HG03457 (cell line): ENCODE data around the gene CDK14.
A peak's percentile ranks its signal among the peaks of the same experiment; 100 is the strongest.

Source experiments
- ATAC-seq: cut with Tn5 transposase; IDR thresholded peaks from one replicate; pipeline ENCODE4 v1.9.1; 2021; ENCODE audit warnings: moderate number of reproducible peaks; ENCODE audit not compliant: unreplicated experiment

Gene CDK14

DNA sequence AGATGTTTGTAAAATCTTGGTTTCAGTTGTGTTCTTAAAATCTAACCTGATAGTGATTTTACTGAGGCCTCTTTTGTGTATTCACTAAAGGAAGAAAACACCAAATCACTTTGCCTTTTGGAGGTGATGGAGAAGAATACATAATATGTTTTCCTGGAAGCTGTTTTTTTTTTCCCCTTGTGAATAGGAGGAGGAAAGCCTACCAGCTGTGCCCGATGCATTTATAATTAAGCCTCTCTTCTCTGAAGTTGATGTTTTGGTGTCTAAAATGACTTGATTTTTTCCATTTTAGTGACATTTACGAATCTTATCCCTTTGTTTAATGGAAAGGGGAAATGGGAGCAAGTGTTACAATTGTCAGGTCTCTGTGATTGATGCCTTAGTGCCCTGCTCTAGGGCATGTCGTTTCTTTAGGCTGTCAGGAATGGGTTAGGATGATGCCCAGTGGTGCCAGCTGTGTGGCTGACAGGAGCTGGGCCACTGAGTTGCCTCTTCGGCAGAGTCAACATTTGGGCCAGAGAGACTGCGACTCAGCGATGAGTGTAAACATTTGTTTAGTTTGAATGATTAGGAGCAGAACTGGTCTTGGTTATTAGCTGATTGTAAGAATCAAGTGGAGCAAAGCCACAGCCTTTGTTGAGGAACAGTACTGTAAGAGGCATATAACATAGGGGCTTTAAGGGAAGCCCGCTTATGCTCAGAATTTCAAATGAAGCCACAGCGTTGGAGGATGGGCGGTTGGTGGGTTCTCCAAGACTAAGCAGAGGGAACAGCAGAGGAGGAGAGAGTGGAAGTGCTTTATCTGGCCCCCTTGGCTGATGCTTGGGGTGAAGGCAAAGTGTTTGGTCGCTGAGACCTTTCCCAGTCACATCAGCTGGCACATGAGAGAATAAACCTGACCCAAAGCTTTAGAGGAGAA lies 81.6 kb downstream of the CDK14 start:
- ATAC-seq, result no peak

DNA sequence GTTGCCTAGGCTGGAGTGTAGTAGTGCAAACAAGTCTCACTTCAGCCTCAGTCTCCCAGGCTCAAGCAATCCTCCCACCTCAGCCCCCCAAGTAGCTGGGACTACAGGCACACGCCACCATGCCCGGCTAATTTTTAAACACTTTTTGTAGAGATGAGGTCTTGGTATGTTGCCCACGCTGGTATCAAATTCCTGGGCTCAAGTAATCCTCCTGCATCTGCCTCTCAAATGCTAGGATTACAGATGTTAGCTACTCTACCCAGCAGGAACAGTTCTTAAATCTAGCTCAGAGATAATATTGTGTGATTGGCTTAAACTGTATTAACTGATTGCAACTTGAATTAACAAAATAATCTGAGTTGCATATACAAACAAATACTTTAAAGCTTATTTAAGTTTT lies 82.9 kb downstream of the CDK14 start:
- ATAC-seq, result no peak

DNA sequence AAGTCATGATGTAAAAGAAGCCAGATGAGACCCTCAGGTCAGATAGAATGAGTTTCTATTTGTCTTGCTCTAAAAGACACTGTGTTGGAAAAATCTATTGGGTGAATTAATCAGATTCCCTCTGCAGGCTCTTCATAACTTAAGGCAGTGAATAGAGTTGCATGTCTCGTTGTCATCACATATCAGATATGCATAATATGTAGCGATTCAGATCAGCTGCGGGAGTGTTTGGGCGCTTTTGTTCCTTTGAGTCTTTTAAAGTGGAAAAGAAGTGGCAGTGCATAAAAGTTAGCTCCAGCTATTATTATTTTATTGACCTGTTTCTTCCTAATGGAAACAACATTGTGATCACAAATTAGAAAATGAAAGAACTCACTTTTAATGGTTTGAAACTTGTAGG lies 84.4 kb downstream of the CDK14 start:
- no peak for ATAC-seq

DNA sequence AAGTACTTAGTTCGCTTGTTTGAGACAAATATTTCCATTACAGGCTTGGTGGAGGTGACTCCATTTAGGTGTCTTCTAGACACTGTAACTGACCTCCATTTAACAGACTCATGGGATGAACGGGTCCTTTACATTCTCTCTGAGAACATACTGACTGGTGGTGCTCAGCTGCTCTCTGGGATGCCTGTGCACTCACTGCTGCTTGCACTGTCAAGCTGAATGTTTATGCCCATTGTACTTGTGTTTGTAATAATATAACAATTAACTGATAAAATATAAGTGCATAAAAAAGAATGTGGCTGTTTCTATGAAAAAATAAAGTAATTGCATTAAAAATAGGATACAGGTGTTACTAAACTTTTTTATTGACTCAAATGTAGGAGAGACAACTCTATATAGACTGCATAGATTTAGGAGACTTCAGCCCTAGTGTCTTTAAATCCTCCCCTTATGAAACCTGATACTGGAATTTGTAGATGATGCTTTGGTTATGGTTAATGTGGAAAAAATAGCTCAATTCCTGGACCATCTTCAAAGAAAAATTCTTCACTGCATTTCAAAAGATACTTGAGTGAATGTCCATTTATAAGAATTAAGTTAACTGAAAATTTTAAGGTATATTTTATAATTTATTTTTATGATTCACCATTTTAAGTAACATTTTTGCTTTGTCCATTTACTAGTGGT lies 85.4 kb downstream of the CDK14 start:
- no peak for ATAC-seq

DNA sequence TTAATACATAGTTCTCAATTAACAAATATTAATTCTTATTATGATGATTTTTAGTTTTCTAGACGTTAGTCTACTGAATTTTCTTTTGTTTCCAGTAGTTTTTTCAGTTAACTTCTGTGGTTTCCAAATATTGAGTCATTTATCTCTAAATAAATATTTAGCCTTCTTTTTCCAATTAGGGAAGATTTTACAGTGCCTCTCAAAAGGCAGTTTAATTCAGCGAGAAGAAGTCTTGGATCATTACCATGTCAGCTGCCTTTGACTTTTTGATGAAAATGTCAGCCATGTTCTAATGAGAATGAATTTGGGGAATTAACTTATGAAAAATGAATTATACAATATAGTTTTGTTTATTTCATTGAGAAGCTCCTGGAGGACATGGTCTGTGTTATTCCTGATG lies 90.0 kb downstream of the CDK14 start:
- no peak for ATAC-seq

DNA sequence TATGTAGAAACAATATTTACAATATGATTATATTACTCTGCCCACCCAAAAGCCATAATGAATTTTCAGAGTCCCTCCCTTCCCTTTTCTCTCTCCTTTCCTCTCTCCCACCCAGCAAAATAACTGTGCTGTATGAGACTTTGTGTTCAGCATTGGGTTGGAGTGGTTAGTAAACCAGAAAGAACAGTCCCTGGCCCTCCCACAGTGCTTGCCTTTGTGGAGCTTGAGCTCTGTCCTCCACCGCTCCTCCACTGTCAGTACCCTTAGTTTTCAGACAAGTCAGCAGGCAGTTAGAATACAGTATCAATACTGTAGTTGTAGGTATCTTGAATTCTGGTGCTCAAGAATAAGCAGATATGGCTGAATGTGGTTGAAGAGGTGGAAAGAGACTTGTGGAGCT lies 92.7 kb downstream of the CDK14 start:
- ATAC-seq, result no peak

DNA sequence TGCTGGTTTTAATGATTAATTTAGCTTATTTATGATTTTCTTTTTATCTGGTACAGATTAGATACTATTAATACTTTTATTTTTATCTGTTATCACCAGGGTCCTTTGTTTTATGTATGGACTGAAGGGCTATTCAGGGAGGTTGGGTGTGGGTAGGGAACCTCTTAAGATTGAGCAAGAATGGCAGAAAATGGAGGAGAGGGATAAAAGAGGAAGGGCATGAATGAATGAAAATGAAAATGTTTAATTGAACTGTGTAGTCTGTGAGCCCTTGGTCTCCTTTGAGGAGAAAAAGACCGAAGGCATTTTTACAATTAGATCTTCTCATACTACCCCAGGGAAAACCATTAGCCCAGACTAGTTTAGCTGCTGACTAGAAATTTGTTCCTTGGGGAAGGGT lies 93.1 kb downstream of the CDK14 start:
- ATAC-seq, result no peak

DNA sequence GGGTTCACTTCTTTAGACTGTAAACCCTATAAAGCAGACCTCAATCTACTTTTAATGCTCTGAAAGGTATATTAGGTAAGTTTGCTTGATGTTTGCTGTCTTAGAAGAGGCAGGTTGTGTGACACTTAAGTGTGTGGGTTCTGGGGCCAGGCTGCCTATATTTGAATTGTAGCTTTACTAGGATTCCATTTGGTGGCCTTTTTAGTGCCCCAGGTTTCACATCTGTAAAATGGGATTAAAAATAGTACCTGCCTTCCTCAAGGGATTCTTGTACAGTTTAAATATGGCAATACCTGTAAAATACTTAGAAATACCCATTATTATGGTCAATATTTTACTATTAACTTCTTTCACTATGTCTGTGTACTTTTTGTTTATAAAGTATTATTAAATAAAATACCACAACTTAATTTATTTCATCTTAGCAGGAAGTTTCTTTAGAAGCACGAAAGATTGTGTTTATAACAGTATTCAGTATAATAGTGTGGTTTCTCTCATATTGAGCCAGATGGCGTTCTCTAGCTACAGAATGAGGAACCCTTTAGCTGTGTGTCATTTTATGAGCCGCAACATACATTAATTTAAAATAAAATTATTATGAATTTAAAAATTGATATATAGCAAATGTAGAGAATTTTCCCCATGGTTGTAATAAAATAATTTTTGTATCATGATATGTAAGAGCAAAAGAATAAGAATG lies 94.2 kb downstream of the CDK14 start:
- ATAC-seq, result no peak

DNA sequence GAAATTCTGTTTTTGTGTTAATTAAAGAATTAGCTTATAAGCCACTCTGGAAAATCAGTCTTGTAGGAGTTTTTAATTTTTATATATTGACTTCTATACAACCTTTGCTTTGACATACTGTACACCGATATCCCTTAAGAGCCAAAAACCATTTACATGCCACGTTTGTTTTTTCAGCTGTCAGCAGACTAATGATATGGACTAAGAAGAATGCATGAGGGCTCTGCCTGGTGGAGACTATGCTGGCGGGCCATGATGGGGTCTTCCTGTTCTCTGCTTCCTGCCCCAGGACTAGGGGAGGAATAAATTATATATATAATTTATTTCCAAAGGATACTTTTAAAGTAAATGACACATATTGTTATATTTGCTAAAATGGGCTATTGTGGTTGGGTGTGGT lies 96.3 kb downstream of the CDK14 start:
- ATAC-seq, result no peak

DNA sequence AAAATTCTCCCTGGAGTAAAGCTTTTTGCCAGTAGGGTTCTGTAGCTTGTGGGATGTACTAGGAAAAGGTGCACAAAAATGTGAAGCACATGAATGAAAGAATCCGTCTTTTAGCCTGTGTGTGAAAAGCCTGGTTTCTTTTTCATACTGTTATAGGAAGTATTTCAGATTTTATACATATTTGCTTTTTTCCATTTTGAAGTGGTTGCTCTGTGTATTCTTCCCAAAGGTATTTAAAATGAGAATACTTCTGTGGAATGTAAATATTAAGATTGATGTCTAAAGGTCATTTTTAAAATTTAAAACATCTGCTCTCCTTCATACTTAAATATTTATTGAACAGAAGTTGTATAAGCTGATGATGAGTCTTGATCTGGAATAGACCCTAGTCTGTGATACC lies 96.8 kb downstream of the CDK14 start:
- ATAC-seq, result no peak

DNA sequence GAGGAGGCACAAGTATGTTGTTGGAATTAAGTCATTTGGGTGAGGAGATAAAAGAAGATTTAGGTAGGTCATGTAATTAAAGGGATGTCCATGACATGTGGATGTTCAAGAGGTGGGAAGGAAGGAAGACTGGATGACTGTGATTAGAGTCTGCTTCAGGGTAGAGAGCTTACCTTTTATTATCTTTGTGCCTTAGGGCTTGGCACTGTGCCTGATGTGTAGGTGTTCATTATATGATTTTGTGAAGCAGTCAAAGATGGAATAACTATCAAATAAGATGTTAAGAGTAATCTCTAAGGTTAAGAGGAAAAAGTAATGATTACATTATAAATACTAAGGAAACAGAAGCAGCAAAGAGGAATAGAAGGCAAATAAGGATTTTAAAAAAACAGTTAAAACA lies 97.8 kb downstream of the CDK14 start:
- ATAC-seq, result no peak

DNA sequence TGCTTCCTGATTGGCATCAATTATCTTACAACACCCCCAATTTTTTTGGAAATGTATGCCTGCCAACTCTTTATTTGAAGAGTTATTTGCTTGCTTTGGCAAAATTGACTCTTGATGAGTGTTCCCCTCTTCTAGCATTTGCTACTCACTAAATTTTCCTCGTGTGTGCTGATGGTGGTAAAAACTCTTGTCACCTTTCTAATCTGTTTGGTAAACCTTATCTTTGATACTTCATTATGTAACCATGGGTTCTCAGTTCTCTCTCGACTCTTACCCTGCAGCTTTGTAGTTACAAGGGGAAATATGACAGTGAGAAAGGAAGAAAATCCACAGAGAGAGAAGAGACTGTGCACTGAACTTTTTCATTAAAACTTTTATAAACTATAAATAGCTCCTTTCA lies 102.5 kb downstream of the CDK14 start:
- no peak for ATAC-seq

DNA sequence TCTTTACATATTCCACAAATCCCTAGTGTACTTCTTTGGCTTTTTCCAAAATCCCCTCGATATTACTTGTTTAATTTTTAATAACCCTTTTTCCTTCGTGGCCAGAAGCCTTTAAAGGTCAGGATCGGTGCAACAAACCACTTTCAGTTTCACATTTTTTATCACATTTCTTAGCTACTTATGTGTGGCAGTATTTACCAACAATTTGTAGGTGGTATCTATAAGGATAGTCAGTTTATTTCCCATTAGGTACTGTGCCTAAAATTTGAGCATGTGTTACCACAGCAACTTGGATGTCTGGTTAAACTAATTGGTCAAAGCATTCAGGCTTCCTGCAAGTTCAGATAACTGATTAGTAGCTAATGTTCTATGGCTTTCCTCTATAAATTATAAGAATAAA lies 104.9 kb downstream of the CDK14 start:
- no peak for ATAC-seq

DNA sequence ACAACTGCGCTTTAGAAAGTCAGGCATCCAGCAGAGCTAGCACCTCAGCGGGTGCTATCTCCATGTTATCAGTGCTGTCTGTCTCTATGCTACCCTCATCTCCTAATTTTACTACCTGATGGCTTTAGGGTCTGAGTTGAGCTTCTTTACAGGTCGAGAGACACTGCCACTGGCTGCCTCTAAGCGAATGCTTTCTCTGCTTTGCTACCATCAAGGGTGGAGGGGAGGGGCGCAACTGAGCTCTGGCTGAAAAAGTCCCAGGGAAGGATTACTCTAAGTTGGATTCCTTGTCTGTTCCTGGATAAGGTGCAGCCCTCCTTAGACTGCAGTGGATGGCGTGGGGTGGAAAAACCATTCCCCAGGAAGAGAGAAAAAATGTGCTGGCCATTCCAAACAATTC lies 105.7 kb downstream of the CDK14 start:
- no peak for ATAC-seq

DNA sequence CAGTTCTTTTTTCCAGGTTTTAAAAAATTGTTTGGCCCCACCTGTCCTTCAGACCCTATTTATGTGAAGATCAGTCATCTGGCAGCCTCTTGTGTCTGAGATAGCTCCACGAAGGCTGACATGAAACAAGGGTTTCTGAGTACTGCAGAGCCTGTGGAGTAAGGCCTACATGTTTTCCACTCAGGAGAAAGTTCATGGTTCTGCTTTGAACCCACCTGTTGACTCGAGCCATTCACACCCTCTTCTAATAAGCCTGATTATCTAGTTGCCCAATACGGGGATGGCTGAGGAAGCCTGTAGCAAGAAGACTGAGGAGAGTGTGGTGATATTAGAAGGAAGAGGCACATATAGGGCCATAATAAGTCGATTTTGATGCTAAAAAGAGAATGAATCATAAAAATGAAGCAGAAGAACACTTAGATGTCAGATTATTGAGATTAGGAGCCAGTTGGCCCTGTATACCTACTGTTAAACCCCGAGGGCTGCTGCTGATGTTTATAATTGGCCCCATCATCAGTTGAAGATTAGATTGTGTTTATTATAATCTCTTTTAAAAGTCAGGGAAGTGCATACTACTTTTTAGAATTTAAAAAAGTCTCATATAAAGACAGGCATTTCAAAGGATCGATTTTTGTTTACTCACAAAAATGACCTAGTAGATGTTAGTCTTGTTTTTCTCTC lies 109.4 kb downstream of the CDK14 start:
- ATAC-seq, result no peak

DNA sequence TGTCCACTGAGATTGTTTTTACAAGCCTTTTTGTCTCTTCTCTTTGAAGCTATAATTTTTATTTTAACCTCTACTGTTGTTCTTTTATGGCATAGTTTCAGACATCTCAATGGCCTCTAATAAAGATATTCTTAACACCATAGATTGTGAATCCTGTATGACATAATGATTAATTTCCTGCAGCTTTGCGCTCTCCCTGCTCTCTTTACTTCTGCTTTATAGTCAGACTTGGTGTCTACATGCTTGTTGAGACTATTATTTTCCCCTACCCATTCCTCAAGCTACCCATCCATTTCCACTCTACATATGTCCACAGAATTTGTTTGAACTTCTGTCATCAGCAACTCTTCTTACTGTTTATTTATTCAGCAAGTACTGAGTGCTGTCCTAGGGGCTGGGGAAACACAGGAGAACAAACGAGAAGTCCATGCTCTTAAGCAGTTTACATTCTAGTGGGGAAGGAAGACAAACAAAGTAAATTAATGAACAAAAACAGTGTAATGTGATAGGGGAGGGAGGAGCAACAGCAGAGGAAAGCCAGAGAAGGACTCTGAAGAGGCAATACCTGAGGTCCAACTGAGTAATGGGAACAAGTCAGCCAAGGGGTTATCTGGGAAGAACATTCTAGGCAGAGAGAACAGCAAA lies 110.1 kb downstream of the CDK14 start:
- no peak for ATAC-seq

DNA sequence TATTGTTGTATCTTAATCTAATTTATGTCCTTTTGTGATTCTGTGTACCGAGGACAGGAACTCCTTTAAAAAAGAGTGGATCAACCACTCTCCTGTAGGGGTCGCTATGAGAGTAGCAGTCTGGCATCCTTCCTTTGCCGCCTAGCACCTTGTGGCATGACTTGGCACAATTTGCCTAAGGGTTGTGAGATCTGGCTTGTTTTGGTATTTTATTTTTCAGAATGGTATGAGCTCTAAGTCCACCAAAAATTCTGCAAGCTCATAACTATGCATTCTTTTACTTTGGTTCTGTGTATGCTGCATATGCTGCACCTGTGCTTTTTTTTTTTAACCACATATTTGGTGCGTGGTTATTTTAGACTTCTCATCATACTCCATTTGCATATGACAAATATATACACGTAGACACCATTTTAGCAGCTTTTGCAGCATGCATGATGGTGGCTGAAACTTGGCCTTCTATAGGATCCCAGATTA lies 112.8 kb downstream of the CDK14 start:
- ATAC-seq, result peak; percentile 49

DNA sequence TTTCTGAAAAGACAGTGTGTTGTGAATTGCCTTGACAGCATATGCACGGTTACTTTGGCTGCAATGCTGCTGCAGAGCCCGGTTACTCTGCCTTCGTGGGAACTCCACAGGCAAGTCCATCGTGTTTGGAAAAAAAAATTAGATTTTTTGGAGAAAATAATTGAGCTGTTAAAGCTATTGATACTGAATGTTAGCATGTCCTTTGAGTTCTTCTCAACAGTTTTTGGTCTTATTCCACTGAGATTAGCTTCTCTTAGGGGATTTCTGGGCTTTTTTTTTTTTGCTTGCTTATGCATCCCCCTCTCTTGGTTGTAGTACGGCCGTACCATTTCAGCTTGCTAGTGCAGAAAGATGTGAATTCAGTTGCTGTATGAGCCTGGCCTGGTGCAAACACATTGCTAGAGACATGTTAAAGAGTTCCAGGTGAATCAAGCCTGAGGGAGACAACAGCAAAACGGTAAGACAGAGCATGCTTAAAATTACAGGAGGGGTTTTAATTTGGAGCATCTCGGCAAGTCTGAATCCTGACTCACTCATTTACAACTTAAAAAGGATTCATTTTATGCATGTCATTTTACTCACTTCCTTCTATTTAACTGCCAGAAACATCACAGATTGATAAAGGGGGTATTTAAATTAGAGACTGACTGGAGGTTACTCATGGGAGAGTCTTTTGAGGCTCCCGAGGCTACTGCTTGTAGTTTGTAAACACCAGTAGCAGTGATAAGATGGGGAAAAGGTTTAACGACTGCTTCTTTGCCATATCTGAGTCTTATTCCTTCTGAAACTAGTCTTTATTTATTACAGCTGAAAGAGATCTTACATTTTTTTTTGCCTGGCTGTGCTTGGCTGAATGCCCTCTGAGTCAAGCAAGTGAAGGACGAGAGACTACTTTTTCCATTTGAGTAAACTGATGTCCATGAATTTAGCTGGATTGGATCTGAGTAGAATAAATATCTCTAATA lies 113.7 kb downstream of the CDK14 start:
- ATAC-seq, result peak; percentile 40

DNA sequence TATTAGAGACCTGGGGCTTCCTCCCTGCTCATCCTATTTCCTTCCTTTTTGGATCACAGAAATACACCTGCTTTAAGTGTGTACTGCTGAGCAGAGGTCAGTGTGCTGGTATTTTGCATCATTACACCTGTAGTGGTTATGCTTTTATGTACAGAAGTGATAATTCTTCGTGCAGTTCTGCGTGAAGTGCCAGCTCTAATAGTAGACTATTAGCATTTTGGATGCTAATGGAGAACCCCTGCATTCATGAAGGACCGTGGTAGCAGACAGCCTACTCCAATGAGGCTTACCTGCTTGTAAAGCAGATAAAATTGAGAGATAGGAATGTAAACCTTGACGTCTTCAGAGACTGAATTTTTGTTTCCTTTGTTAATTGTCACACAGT lies 114.3 kb downstream of the CDK14 start:
- peak; percentile 10 for ATAC-seq
